Hepatocyte (in vitro differentiated cells): ENCODE measurements around the gene LY6G5B.

Experiments used
- CTCF ChIP-seq: fragments of 200-600 bp; sonication (generic); IDR thresholded peaks from 2 replicates; pipeline ENCODE4 v1.5.1; 2016; ENCODE audit warnings: antibody characterized with exemption, mild to moderate bottlenecking; ENCODE audit not compliant: poor library complexity
- EZH2 ChIP-seq: fragments of 200-600 bp; sonication (generic); IDR thresholded peaks from 2 replicates; pipeline ENCODE4 v1.6.1; 2016; ENCODE audit warnings: antibody characterized with exemption, mild to moderate bottlenecking, borderline replicate concordance

GRCh38 chr6:31655349-31656237 lies 14.2 kb upstream of the LY6G5B start, which contains the start of gene APOM:
- TF ChIP-seq CTCF (no peak), EZH2 (no peak)
